KG1 (cell line): ENCODE measurements around the gene GREB1.

Experiments used
- DNase-seq: peaks from one replicate; lab custom pipeline; 2025; lab: John Stamatoyannopoulos, UW

GREB1 gene

GRCh38 chr2:11540148-11540995, 6.5 kb downstream of the GREB1 start:
- no peak for DNase-seq

DNA sequence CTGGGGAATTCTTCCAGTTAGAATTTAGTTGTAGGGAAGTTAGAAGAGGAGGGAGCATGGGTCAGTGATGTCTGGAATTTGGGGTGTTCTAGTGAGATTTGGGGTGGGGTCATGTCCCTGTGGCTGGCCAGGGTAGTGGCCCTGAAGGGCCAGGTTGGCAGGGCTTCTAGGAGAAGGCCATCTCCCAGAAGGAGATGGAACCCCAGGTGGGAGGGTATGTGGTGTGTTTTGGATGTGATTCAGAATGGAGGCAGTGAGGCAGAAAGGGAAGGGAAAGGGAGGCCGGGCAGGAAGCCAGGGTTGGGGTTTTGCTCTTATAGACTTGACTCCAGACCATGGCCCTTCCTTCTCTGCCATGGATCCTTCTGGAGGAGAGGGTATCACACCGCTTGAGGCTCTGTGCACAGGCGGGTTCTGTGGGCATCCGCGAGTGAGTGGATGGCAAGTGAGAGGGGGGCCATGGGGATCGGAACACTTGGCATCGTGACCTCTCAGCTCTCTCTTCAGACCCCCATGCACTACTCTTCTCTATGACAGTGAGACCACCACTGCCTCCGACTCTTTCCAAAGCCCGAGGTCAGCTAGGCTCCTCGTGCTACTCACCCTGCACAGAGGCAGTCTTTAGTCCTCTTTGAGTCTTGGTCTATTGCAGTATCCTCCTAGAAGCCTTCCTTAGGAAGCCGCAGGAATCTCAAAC, 7.3 kb downstream of the GREB1 start:
- DNase-seq, result no peak

- no peak for DNase-seq
Observed at GRCh38 chr2:11541693-11542274, 7.9 kb downstream of the GREB1 start.

GRCh38 chr2:11542275-11542819, 8.5 kb downstream of the GREB1 start:
- DNase-seq, result no peak

DNA sequence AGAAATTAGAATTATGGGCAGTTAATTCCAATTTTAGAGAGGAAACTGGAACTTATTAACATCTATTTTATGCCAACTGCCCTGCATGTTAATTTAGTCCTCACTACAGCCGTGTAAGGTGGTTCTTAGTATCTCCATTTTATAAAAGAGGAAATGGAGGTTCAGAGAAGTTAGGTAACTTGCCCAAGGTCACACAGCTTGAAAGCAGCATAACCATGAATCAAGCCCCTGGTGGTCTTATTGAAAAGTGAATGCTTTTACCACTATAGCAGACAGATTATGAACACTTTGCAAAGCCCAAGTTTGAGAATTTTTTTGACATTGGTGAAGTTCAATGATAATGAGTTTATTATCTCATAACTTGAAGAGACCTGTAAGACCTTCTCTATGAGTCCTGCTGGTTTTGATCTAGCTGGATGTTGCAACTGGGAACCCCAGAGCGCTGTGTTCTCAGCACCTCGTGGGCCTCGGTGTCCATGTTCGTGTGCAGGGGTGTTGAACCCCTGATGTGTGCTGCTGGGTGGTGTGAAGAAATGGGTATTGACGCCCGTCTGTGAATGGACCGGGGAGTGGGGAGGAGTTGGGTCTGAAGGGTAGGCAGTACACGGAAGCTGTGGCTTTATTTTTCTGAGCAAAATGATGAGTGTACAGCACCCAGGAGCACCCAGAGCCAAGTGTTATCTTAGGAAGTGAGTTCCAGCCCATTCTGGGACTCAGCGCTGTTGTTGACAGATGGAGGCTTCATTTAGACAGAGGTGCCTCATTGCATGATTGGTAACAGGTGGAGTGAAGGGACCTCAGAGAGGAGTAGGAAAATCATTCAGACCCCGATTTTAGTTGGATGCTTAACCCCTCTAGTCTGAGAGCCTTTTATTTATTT, 9.7 kb downstream of the GREB1 start:
- no peak for DNase-seq

GRCh38 chr2:11546072-11546471, 12.2 kb downstream of the GREB1 start:
- DNase-seq, result no peak

DNA sequence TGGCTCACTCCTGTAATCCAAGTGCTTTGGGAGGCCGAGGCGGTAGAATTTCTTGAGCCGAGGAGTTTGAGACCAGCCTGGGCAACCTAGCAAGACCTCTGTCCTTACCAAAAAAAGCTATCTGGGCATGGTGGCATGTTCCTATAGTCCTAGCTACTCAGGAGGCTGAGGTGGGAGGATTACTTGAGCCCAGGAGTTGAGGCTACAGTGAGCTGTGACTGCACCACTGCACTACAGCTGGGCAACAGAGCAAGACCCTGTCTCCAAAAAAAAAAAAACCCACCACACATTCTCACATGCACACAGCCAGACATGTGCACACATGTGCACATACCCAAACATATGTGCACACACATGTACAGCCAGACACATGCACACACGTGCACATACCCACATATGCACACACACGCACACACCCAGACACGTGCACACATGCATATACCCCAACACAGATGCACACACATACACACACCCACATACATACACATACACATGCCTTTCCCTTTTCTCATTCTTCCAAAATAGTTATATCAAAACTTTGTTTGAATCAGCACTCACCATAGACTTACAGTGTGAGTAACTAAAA, 14.2 kb downstream of the GREB1 start:
- DNase-seq, result no peak

DNA sequence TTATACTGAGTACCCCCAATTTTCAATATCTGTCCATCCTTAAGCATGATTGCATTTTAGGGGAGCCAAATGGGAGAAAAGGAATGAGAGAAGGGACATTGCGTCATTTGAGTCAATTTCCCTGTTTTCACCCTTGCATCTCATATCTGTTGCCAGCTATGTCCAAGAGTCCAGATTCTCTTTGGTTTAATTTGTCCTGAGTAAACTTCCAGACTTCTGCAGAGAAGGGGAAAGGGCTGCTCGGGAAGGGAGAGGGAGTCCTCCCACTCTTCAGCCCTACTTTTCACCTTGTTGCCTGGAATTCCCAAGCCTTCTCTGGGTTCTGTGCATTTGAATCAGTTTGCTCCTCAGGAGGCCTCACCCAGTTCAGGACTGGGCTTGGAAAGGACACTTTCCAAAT, 16.5 kb downstream of the GREB1 start:
- no peak for DNase-seq

DNA sequence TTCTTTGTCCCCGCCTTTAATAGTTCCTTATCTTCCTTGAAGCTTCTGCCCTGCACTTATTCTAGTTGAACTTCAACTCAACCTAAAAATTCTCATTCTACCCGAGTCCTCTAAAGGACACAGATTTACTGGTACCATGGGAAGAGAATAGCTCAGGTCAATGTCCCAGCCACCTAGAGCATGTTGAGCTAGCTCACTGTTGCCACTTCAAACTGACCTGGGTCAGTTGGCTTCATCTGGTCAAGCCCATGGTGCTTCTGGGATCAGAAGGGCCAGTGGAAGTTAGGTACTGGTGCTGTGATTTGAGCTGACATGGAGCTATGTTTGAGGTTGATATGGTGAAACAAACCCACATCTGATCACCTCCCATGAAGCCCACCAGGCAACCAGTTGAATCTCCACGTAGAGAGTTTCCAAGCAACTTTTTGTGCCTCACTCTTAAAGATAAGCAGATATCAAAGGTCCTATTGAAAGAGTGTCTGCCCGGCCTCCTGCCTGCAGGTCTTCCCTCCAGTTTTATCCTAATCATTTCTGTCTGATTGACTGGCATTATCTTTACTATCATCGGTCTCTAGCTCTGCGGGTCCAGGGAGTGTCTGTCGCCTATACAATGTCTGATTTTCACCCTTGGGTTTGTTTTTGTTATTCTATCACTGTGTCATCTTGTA, 17.2 kb downstream of the GREB1 start:
- DNase-seq, result no peak

GRCh38 chr2:11551569-11552259, 17.9 kb downstream of the GREB1 start:
- DNase-seq, result no peak

- DNase-seq, result no peak
Observed at GRCh38 chr2:11552260-11552638, 18.4 kb downstream of the GREB1 start.

- no peak for DNase-seq
Observed at GRCh38 chr2:11553661-11554398, 20.0 kb downstream of the GREB1 start.

DNA sequence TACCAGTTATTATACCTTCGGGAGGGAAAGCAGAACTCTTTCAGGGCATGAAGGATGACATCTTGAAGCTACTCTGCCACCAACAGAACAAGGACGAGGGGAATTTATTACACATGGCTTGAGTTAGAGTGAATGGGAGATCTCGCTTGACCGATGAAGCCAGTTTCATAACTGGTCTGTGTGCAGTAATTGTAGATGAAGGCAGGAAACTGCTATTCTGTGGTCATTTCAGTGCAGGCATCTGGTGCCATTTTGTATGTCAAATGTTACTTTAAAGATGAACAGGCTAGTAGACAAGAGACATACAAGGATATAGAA, 20.5 kb downstream of the GREB1 start:
- no peak for DNase-seq

DNA sequence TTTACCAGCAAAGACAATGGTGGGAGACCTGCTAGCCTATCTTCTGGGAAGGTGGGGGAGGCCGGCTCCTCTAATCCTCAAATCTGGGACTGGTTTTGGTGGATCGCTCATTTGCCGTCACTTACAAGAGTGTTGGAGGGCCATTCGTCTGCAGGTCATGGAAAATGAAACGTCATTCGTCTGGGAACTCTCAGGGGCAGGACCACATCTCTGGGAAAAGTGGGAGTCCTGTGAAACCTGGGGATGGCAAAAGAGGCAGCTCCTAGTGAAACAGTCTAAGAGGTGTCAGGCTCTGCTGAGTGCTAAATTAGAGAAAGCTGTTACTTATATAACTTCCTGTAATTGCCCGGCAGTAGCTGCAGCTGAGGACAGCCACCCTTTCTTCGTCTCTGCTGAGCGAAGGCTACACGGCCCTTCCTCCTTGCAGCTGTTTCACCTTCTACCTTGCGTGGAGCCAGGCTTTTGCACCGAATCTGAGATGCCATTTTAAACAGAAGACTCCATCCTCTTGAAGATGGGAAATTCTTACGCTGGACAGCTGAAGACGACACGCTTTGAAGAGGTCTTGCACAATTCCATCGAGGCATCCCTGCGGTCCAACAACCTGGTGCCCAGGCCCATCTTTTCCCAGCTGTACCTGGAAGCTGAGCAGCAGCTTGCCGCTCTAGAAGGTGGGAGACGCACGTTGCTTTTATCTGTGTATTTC, 22.4 kb downstream of the GREB1 start:
- DNase-seq, result no peak

DNA sequence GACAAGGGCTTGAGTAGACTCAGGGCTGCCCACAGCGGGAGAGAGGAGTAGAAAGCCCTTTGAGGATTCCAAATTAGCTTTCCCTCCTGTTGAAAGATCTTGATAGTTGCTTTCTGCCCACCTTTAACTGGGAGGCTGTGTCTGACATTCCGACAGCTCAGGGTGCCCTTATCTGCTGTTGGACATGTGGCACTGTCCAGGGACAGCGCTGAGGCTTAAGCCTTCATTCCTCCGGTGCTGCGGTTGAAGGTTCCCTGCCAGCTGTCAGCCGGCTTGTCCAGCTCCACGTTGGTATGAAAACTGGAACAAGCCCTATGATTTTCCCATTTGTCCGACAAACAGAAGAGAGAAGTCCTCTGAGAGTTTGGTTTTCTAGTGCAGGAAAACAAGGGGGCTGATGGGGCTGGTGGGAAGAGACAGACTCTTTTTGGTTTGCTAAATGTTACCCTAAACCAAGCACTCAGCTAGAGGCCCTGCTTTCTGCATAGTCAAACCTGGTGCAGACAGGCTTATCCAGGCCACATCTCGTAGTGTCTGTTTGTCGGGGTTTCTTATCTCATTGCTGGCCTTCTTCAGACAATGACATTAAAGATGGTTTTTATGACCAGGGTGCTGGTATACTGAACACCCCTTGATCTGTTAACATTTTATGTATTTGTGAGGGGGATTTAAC, 24.5 kb downstream of the GREB1 start:
- no peak for DNase-seq

- no peak for DNase-seq
Observed at GRCh38 chr2:11559066-11559785, 25.4 kb downstream of the GREB1 start.

DNA sequence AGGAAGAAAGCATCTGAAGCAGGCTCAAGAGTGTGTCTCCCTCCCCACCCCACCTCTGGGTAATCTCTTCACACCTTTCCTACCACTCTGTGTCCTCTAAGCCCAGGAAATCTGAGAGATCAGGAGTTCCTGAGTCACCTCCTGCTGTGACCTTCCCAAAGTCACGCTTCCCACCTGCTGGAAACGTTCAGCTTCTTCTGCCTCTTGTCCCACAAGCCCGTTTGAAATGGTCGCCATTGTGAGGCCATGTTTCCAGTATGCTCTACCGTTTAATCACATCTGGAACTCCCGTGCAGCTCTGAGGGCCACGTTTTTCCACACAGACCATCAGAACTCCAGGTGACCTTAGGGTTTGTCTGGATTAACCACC, 25.9 kb downstream of the GREB1 start:
- DNase-seq, result no peak

GRCh38 chr2:11560806-11561205, 27.0 kb downstream of the GREB1 start:
- no peak for DNase-seq
